ENCODE results near the gene DHX9. TPM values are rescaled to one million over a fixed set of nuclear protein-coding genes. Genes with fewer than 3 reads are reported as not detected.

Gene DHX9
- total RNA-seq, 1 experiment from 2014 or later = 220 TPM

GRCh38 chr1:182913401-182913800 is 74.3 kb downstream of the DHX9 start:
- intact Hi-C loops (cut with micrococcal nuclease) = no loop called here
- ChIA-PET RAD21 (ENCODE audit: low non-redundant PET in 1 of 2, low total read pairs in 2 of 2, uncharacterized antibody in 2 of 2, unreplicated experiment in 2 of 2) (no interaction called here), CTCF (no interaction called here), POLR2A (no interaction called here)
- ATAC-seq = no peak
- Histone ChIP-seq H3K9me3 (ENCODE audit: control insufficient read depth in 1 of 2, insufficient read depth in 1 of 2, low read depth in 1 of 2, low read length in 2 of 2) (peaks cover 0 to 4% of the 10 kb centered on the region in 2 experiments; a peak in 1 of 4 replicates), H3K27me3 (ENCODE audit: insufficient read depth, low read length) (no peaks in the 10 kb centered on the region), H2AFZ (ENCODE audit: low read depth, low read length, poor library complexity, severe bottlenecking) (no peak overlapping the region), H3K9ac (ENCODE audit: low read length) (no peak overlapping the region), H3K9me2 (ENCODE audit: insufficient read depth) (peaks cover 3% of the 10 kb centered on the region; the same call in 1 of the 2 replicates), H3K4me1 (ENCODE audit: control insufficient read depth in 1 of 2, insufficient read depth in 2 of 2, low read length in 2 of 2) (peaks cover 0 to 10% of the 10 kb centered on the region in 2 experiments; a peak in 1 of 4 replicates), H3K27ac (ENCODE audit: low read depth, low read length) (no peak overlapping the region), H3K4me3 (replicated peaks in 1 of 2; ENCODE audit: low read depth in 1 of 2, low read length in 2 of 2) (no peak overlapping the region), H4K20me1 (ENCODE audit: insufficient read depth) (no peaks in the 10 kb centered on the region), H3K79me2 (ENCODE audit: insufficient read depth, low read length) (no peaks in the 10 kb centered on the region), H3K4me2 (ENCODE audit: low read length) (no peak overlapping the region), H3K36me3 (ENCODE audit: control insufficient read depth in 1 of 2, insufficient read depth in 2 of 2, low read length in 2 of 2) (no peaks in the 10 kb centered on the region)
- DNase-seq (ENCODE audit: low read depth, low spot score) = no peak
- TF ChIP-seq CBX3 (IDR thresholded peaks at IDR 0.05; ENCODE audit: low read depth) (no peak), SIN3A (IDR thresholded peaks at IDR 0.05; ENCODE audit: low read depth) (no peak), ELF1 (IDR thresholded peaks at IDR 0.05; ENCODE audit: borderline replicate concordance, low read depth) (no peak), CEBPB (IDR thresholded peaks at IDR 0.05; ENCODE audit: low read depth) (no peak), MAX (IDR thresholded peaks at IDR 0.05) (no peak), EZH2phosphoT487 (IDR thresholded peaks at IDR 0.05; ENCODE audit: borderline replicate concordance) (no peak), JUND (IDR thresholded peaks at IDR 0.05) (no peak), SRF (IDR thresholded peaks at IDR 0.05; ENCODE audit: low read depth) (no peak), POLR2AphosphoS5 (IDR thresholded peaks at IDR 0.05; ENCODE audit: low read depth, low read length) (no peak), ZBTB33 (IDR thresholded peaks at IDR 0.05; ENCODE audit: extremely low read depth, insufficient replicate concordance, low read length) (no peak)
- BruUV-seq (replicated peaks) = no TSS peak

All from HCT116 (cell line).